Type B pancreatic cell (in vitro differentiated cells): Measurements from ENCODE around the gene PTRH1. TPM values are rescaled to one million over a fixed set of nuclear protein-coding genes. Genes with fewer than 3 reads are reported as not detected.

Source experiments
- DNase-seq: peaks from one replicate; pipeline ENCODE4 v3.0.0; 2021; ENCODE audit warnings: mixed read lengths; ENCODE audit not compliant: unreplicated experiment; ENCODE audit errors: extremely low spot score
- H3K27ac Mint-ChIP-seq: 2 replicates; pipeline ENCODE4 v1.8.0; 2021; ENCODE audit warnings: mild to moderate bottlenecking, mixed read lengths
- H3K27me3 Mint-ChIP-seq: 2 replicates; pipeline ENCODE4 v1.8.0; 2021; ENCODE audit warnings: mixed read lengths
- H3K36me3 Mint-ChIP-seq: 2 replicates; pipeline ENCODE4 v1.8.0; 2021; ENCODE audit warnings: mixed read lengths
- H3K4me1 Mint-ChIP-seq: one replicate; pipeline ENCODE4 v1.8.0; 2021; ENCODE audit warnings: mixed read lengths; ENCODE audit not compliant: unreplicated experiment
- H3K4me3 Mint-ChIP-seq: 2 replicates; pipeline ENCODE4 v1.8.0; 2021; ENCODE audit warnings: mild to moderate bottlenecking, mixed read lengths
- H3K9me3 Mint-ChIP-seq: 2 replicates; pipeline ENCODE4 v1.8.0; 2021; ENCODE audit warnings: mixed read lengths
- CTCF ChIP-seq: fragments of 200-600 bp; sonication (generic); conservative IDR thresholded peaks from 2 replicates; pipeline ENCODE4 v1.5.0; 2021; ENCODE audit warnings: antibody characterized with exemption, mild to moderate bottlenecking
- long read RNA-seq: library from polyadenylated mRNA; unstranded; transcript quantifications from one replicate; pipeline ENCODE4 v2.0.0, GENCODE V29; 2020
- total RNA-seq: library from RNA; stranded (reverse); gene quantifications from 2 replicates; pipeline ENCODE4 v1.2.1, GENCODE V29; 2021; ENCODE audit warnings: low replicate concordance

Gene PTRH1
- total RNA-seq, result 12.0 and 13.9 TPM in 2 replicates
- long read RNA-seq, partial matches to known transcripts, result 0 of 3 reads
- long read RNA-seq, other reads (novel, unspliced or antisense), result 3 of 3 reads

- Mint-ChIP-seq H3K27ac (peak within 1 kb of the TSS; percentile 95), H3K36me3 (no peaks in the 10 kb centered on the region), H3K4me3 (peak within 1 kb of the TSS; percentile 99), H3K9me3 (no peaks in the 10 kb centered on the region), H3K27me3 (peaks cover 6% of the 10 kb centered on the region), H3K4me1 (peaks cover 10% of the 10 kb centered on the region)
- no peak for TF ChIP-seq CTCF
- peak; percentile 96 for DNase-seq
These were observed at the start of gene PTRH1, which contains the start of gene TTC16 for GRCh38 chr9:127715470-127716337. Gene PTRH1 (minus strand): TSS chr9:127715663. CDS start chr9:127715639, 24 bp downstream. Gene TTC16 (plus strand): TSS chr9:127716079. CDS start chr9:127716146, 67 bp downstream.

- peaks cover 45% of the 10 kb centered on the region for H3K27me3 Mint-ChIP-seq
These were observed 48.5 kb upstream of the PTRH1 start for GRCh38 chr9:127763918-127764384.

DNA sequence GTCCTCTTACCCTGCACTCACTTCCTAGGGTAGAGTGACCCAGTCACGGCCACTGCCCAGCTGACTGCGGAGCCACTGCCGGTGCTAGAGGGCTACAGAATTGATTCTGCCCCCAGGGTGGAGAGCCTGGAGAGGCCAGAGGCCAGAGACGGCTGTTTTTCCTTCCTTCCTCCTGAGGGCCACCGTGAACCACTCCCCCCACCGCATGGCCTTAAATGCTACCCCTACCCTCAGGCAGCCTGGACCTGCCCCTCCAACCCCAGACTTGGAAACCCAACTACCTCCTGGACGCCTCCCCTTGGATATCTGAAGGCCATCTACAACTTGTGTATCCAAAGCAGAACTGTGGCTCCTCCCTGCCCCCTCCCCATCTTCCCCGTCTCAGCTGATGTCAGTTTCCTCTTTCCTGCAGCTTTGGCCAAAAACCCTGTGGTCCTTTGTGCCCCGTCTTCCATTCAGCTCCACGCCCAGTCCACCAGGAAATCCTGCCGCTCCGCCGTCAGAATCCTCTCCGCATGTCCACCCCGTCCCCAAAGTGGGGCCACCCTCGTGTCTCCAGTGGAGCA lies 46.7 kb upstream of the PTRH1 start:
- peaks cover 52% of the 10 kb centered on the region for H3K27me3 Mint-ChIP-seq
- no peak for TF ChIP-seq CTCF
- H3K4me3 Mint-ChIP-seq, result peak overlapping the region; percentile 11
- H3K36me3 Mint-ChIP-seq, result no peaks in the 10 kb centered on the region
- peaks cover 45% of the 10 kb centered on the region for H3K4me1 Mint-ChIP-seq
- no peak overlapping the region for H3K27ac Mint-ChIP-seq
- no peak for DNase-seq
- H3K9me3 Mint-ChIP-seq, result no peaks in the 10 kb centered on the region

More at GRCh38 chr9:127763918-127764384, 48.5 kb upstream of the PTRH1 start:
- TF ChIP-seq CTCF, result peak; percentile 43
- Mint-ChIP-seq H3K4me3 (no peak overlapping the region), H3K4me1 (peaks cover 52% of the 10 kb centered on the region), H3K27ac (no peak overlapping the region), H3K36me3 (no peaks in the 10 kb centered on the region), H3K9me3 (no peaks in the 10 kb centered on the region)
- DNase-seq, result no peak

DNA sequence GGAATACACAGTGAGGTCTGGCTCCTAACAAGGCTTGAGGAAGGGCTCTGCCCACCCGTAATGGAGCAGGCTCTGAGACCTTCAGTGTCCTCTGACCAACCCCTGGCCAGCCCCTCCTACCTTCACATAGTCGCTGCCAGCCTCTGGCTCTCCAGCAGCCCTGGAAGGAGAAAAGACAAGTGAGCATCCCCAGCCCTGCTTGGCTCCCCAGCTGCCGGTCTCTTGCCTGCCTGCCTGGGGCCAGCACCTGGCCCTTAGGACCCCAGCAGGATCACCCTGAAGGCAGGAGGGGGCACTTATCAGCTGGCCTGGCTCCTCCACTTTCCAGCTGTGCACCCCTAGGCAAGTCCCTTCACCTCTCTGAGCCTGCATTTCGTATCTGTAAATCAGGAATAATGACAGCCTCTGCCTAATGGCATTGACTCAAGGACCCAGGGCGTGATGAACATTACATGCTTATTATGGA lies 46.1 kb upstream of the PTRH1 start:
- H3K27ac Mint-ChIP-seq, result no peak overlapping the region
- no peak for TF ChIP-seq CTCF
- H3K27me3 Mint-ChIP-seq, result peaks cover 54% of the 10 kb centered on the region
- DNase-seq, result no peak
- no peaks in the 10 kb centered on the region for H3K36me3 Mint-ChIP-seq
- peaks cover 41% of the 10 kb centered on the region for H3K4me1 Mint-ChIP-seq
- H3K9me3 Mint-ChIP-seq, result no peaks in the 10 kb centered on the region
- H3K4me3 Mint-ChIP-seq, result no peak overlapping the region

GRCh38 chr9:127761061-127761460 lies 45.6 kb upstream of the PTRH1 start:
- H3K4me1 Mint-ChIP-seq, result peaks cover 41% of the 10 kb centered on the region
- no peak overlapping the region for H3K27ac Mint-ChIP-seq

More at GRCh38 chr9:127761061-127761460, 45.6 kb upstream of the PTRH1 start:
- H3K27me3 Mint-ChIP-seq, result peaks cover 53% of the 10 kb centered on the region
- H3K4me3 Mint-ChIP-seq, result no peak overlapping the region
- DNase-seq, result no peak
- TF ChIP-seq CTCF, result no peak
- H3K36me3 Mint-ChIP-seq, result no peaks in the 10 kb centered on the region
- no peaks in the 10 kb centered on the region for H3K9me3 Mint-ChIP-seq
